Mucosa of rectum (tissue), 2 donors: Measurements from ENCODE around the gene LYL1.
"Not testable (repeated sequence)": the region's sequence is repeated elsewhere in the genome, so short reads cannot be mapped to it uniquely, and the experiment has no call there.

Experiments
- H3K27ac ChIP-seq, 2 donors: one replicate each; pipeline ENCODE4 v1.7.0; 2013; ENCODE audit warnings: inconsistent platforms in 2 of 2, low read depth in 2 of 2, low read length in 2 of 2
- H3K27me3 ChIP-seq, 2 donors: one replicate each; pipeline ENCODE4 v1.7.0; 2013; ENCODE audit warnings: low read length in 2 of 2; ENCODE audit not compliant: control insufficient read depth in 2 of 2, insufficient read depth in 2 of 2
- H3K36me3 ChIP-seq, 2 donors: one replicate each; pipeline ENCODE4 v1.7.0; 2013; ENCODE audit warnings: low read length in 2 of 2; ENCODE audit not compliant: control insufficient read depth in 2 of 2, insufficient read depth in 2 of 2
- H3K4me1 ChIP-seq, 2 donors: one replicate each; pipeline ENCODE4 v1.7.0; 2013; ENCODE audit warnings: low read length in 2 of 2, mild to moderate bottlenecking in 1 of 2; ENCODE audit not compliant: control insufficient read depth in 2 of 2, insufficient read depth in 2 of 2
- H3K4me3 ChIP-seq, 2 donors: one replicate each; pipeline ENCODE4 v1.7.0; 2013; ENCODE audit warnings: low read length in 2 of 2
- H3K9ac ChIP-seq, 2 donors: one replicate each; pipeline ENCODE4 v1.7.0; 2013; ENCODE audit warnings: low read length in 2 of 2, low read depth in 1 of 2, mild to moderate bottlenecking in 1 of 2
- H3K9me3 ChIP-seq, 2 donors: one replicate each; pipeline ENCODE4 v1.7.0; 2013; ENCODE audit warnings: low read length in 2 of 2; ENCODE audit not compliant: control insufficient read depth in 2 of 2
- donor health status: healthy.
- donor health status: Normal muscosa, but diverticular disease.

LYL1 gene

DNA sequence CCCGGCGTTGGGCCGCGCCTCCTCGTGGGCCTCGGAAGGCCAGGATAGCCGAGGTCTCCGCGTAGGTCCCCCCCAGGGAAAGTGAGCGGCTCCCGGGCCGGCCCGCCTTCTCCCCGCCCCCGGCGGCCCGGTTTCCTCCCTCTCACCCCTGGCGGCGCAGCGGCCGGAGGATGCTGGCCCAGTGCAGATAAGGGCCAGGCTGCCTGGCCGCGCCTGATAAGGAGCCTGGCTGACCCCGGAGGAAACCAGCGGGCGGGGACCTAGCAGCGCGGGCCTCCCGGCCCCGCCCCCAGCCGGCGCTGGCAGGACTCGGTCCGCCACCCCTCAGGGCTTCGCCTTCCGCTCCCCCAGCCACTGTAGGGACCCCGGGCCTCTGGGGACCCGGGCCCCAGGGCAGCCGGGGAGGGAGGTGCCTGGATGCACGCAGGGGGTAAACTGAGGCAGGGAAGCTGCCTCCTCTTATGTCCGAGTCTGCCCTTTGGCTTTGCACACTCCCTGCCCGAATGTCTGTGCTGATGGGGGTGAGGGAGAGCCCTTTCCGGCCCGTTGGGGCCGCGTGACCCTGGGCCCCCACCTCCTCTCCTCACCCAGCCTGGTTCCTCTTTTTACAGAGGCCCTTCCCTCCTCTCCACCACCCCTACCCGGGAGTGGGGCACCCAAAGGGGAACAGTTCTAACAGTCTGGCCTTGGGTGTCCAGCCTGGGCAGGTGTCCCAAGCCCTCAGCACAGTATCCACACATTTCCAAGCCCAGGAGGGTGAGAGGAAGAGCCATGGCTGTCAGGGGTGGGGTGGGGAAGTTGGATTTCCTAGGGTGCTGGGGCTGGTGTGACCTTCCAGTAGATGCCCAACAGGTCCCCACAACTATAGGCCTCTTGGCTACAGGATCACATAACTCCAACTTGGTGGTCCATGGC lies at the start of gene LYL1:
TSS of gene LYL1 (minus strand) at position 193 of the 915 bp plus-strand sequence. CDS start 1,687 bp downstream, outside the sequence.
- peaks cover 18 to 27% of the 10 kb centered on the region in 2 donors for H3K4me1 ChIP-seq
- no peaks in the 10 kb centered on the region for H3K27me3 ChIP-seq
- H3K9ac ChIP-seq: peak within 1 kb of the TSS; percentile 10 to 65

GRCh38 chr19:13151605-13152355 lies 49.1 kb upstream of the LYL1 start:
- no peaks in the 10 kb centered on the region for H3K36me3 ChIP-seq
- H3K27ac ChIP-seq: peak overlapping the region; percentile 94 to 98
- no peaks in the 10 kb centered on the region for H3K9me3 ChIP-seq
- peak overlapping the region; percentile 98 to 100 for H3K9ac ChIP-seq
- H3K4me3 ChIP-seq: peak overlapping the region; percentile 81 to 97
- no peaks in the 10 kb centered on the region for H3K27me3 ChIP-seq
- peaks cover 25 to 26% of the 10 kb centered on the region in 2 donors for H3K4me1 ChIP-seq

More for the DNA sequence above, at the start of gene LYL1:
- Histone ChIP-seq H3K27ac (peak within 1 kb of the TSS; percentile 66 to 77), H3K4me3 (peak within 1 kb of the TSS; percentile 50 to 69), H3K9me3 (no peaks in the 10 kb centered on the region), H3K36me3 (peaks cover 4 to 5% of the 10 kb centered on the region in 2 donors)

GRCh38 chr19:13150931-13151604 lies 48.4 kb upstream of the LYL1 start:
- H3K27ac ChIP-seq: peak overlapping the region; percentile 94 to 98
- H3K27me3 ChIP-seq: no peaks in the 10 kb centered on the region
- H3K4me1 ChIP-seq: peaks cover 21 to 22% of the 10 kb centered on the region in 2 donors
- H3K36me3 ChIP-seq: no peaks in the 10 kb centered on the region
- H3K9ac ChIP-seq: peak overlapping the region; percentile 98 to 100
- peak overlapping the region; percentile 81 to 89 for H3K4me3 ChIP-seq
- no peaks in the 10 kb centered on the region for H3K9me3 ChIP-seq

DNA sequence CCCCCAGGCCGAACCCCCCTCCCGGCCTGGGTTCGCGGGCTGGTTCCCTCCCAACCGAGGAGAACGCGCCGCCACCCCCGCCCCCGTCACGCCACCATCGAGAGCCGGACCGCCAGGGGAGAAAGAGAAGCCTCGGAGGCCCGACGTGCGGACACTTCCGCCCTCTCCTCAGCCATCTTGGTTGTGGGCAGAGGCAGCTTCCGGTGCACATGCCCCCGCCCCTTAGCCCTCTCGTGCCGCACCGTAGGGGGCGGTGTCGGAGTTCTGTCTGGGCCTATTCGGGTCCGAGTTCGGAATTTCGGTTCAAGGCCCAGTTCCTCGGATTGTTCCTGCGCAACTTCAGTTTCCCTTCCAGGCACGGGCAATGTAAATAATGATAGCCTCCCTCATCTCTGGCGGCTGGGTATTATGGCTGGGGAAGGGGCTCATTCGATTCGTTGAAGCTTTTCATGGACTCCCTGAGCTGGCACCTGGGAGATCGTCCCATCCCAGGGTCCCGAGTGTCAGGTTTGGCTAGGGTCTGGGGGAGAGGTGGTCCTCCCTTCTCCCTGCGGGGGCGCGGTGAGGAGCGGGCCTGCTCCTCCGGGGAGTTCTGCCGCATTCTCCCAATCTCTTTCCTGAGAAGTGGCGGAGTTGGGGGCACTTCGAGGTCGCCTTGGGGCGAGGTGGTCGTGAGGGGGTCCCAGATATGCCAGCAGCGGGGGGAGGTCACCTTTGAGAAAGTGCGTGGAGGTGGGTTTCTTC lies 47.7 kb upstream of the LYL1 start, which contains the start of the genes IER2 and STX10:
TSS of gene IER2 (plus strand) at position 225 of the 744 bp plus-strand sequence. CDS start 2,776 bp downstream, outside the sequence.
TSS of gene STX10 (minus strand) at position 189 of the 744 bp plus-strand sequence. CDS start 202 bp downstream, outside the sequence.
- H3K27me3 ChIP-seq: no peaks in the 10 kb centered on the region
- peaks cover 14 to 18% of the 10 kb centered on the region in 2 donors for H3K4me1 ChIP-seq
- H3K9me3 ChIP-seq: no peaks in the 10 kb centered on the region
- H3K9ac ChIP-seq: peak within 1 kb of the TSS; percentile 98 to 100
- peak within 1 kb of the TSS; percentile 81 to 89 for H3K4me3 ChIP-seq
- H3K36me3 ChIP-seq: peaks cover 0 to under 1% of the 10 kb centered on the region in 2 donors
- H3K27ac ChIP-seq: peak within 1 kb of the TSS; percentile 94 to 98

- peaks cover 9 to 12% of the 10 kb centered on the region in 2 donors for H3K4me1 ChIP-seq
- H3K27ac ChIP-seq: peak overlapping the region; percentile 94 to 98
- H3K9ac ChIP-seq: peak overlapping the region; percentile 98 to 100
- H3K4me3 ChIP-seq: peak overlapping the region; percentile 81 to 89
- no peaks in the 10 kb centered on the region for H3K27me3 ChIP-seq
- peaks cover 5 to 6% of the 10 kb centered on the region in 2 donors for H3K36me3 ChIP-seq
- no peaks in the 10 kb centered on the region for H3K9me3 ChIP-seq
These were observed 47.0 kb upstream of the LYL1 start for GRCh38 chr19:13149628-13150186.

- H3K27me3 ChIP-seq, H3K9me3 ChIP-seq: not testable (repeated sequence)
- peaks cover 9 to 12% of the 10 kb centered on the region in 2 donors for H3K4me1 ChIP-seq
- peaks cover 10 to 11% of the 10 kb centered on the region in 2 donors for H3K36me3 ChIP-seq
- peak overlapping the region; percentile 81 to 89 for H3K4me3 ChIP-seq
- peak overlapping the region; percentile 98 to 100 for H3K9ac ChIP-seq
- peak overlapping the region in 1 of 2 donors; percentile 98 for H3K27ac ChIP-seq
These were observed 46.5 kb upstream of the LYL1 start for GRCh38 chr19:13149173-13149627.

GRCh38 chr19:13146763-13147563 lies 44.3 kb upstream of the LYL1 start:
- no peak overlapping the region for H3K4me3 ChIP-seq
- H3K27me3 ChIP-seq: no peaks in the 10 kb centered on the region
- H3K9ac ChIP-seq: no peak overlapping the region
- peaks cover 9% of the 10 kb centered on the region in 2 donors for H3K4me1 ChIP-seq
- no peaks in the 10 kb centered on the region for H3K9me3 ChIP-seq
- H3K27ac ChIP-seq: no peak overlapping the region
- H3K36me3 ChIP-seq: peaks cover 14 to 15% of the 10 kb centered on the region in 2 donors

- no peaks in the 10 kb centered on the region for H3K4me1 ChIP-seq
- H3K4me3 ChIP-seq: no peak overlapping the region
- no peak overlapping the region for H3K9ac ChIP-seq
- H3K9me3 ChIP-seq: no peaks in the 10 kb centered on the region
- no peak overlapping the region for H3K27ac ChIP-seq
- H3K36me3 ChIP-seq: peaks cover 42 to 44% of the 10 kb centered on the region in 2 donors
- H3K27me3 ChIP-seq: no peaks in the 10 kb centered on the region
These were observed 37.1 kb upstream of the LYL1 start for GRCh38 chr19:13139633-13140311.
